ENCODE results near the gene PPP3CA. TPM values are rescaled to one million over a fixed set of nuclear protein-coding genes. Genes with fewer than 3 reads are reported as not detected.

The PPP3CA gene
- total RNA-seq, 2 donors from 2014 or later: 71.3 to 142 TPM

DNA sequence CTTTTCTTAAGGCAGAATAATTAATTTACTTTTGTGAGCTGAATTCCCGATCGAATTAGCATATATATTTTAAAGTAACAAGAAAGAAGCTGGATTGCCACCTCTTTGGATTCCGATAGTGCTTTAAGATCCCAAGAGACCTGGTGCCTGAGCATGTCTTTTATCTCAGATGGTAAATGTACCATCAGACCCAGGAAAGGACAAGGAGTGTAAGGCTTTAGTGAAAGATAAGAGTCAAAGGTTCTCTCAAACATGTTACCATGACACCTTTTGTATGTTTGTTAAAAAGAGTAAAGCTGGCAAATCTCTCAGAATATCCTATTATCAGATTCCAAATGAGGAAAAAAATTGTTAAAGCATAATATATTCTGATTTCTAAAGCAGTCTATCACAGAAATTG is 198.8 kb downstream of the PPP3CA start:
- no peak for DNase-seq (ENCODE audit: low spot score)
- TF ChIP-seq POLR2AphosphoS5 (IDR thresholded peaks at IDR 0.05) (no peak), POLR2A (IDR thresholded peaks at IDR 0.05) (no peak)
- TF ChIP-seq, protein P1, sequence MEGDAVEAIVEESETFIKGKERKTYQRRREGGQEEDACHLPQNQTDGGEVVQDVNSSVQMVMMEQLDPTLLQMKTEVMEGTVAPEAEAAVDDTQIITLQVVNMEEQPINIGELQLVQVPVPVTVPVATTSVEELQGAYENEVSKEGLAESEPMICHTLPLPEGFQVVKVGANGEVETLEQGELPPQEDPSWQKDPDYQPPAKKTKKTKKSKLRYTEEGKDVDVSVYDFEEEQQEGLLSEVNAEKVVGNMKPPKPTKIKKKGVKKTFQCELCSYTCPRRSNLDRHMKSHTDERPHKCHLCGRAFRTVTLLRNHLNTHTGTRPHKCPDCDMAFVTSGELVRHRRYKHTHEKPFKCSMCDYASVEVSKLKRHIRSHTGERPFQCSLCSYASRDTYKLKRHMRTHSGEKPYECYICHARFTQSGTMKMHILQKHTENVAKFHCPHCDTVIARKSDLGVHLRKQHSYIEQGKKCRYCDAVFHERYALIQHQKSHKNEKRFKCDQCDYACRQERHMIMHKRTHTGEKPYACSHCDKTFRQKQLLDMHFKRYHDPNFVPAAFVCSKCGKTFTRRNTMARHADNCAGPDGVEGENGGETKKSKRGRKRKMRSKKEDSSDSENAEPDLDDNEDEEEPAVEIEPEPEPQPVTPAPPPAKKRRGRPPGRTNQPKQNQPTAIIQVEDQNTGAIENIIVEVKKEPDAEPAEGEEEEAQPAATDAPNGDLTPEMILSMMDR (IDR thresholded peaks at IDR 0.05): no peak
- 91% methylated on average over 3 of the region's 3 CpGs for WGBS
- no peaks in the 10 kb centered on the region for H3K4me1 ChIP-seq (replicated peaks)
- H3K27me3 ChIP-seq (replicated peaks; ENCODE audit: insufficient read depth): no peaks in the 10 kb centered on the region
- H3K4me3 ChIP-seq: no peak overlapping the region
- intact Hi-C loops (cut with DNase I): no loop called here
- no peak overlapping the region for H3K27ac ChIP-seq
- H3K9me3 ChIP-seq: no peaks in the 10 kb centered on the region
- no peaks in the 10 kb centered on the region for H3K36me3 ChIP-seq

DNA sequence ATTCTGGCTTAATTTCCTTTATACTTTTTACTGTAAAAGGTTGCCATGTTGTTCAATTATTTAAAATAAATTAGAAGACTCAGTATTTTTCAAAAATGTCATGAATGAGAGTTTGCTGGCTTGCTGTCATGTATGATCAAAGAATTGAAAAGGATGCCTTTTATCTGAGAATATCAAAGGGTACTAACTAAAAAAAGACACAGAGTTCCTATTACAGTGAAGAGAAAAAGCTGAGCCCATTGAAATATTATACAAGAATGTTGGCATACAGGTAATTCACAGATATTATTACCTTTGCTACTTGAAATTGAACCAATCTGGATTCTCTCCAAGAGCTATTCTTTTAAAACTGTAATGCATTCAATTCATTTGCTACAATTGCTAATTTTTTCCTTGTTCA is 200.0 kb downstream of the PPP3CA start:
- H3K4me3 ChIP-seq: no peak overlapping the region
- no peaks in the 10 kb centered on the region for H3K9me3 ChIP-seq
- H3K27me3 ChIP-seq (replicated peaks; ENCODE audit: insufficient read depth): no peaks in the 10 kb centered on the region
- no peak for TF ChIP-seq POLR2AphosphoS5 (IDR thresholded peaks at IDR 0.05)
- no peaks in the 10 kb centered on the region for H3K4me1 ChIP-seq (replicated peaks)
- H3K27ac ChIP-seq: no peak overlapping the region
- intact Hi-C loops (cut with DNase I): no loop called here
- DNase-seq (ENCODE audit: low spot score): no peak
- H3K36me3 ChIP-seq: no peaks in the 10 kb centered on the region

DNA sequence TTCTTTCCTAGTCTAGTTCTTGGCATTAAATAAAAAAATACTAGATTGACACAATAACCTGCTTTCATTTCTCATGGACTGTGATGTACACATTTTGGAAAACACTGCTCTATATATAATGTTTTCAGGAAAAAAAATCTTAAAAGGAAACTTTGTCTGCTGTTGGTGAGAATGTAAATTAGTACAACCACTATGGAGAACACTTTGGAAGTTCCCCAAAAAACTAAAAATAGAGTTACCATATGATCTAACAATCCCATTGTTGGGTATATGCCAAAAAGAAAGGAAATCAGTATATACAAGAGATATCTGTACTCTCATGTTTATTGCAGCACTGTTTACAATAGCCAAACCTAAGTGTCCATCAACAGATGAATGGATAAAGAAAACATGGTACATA is 202.3 kb downstream of the PPP3CA start:
- Histone ChIP-seq H3K27ac (no peak overlapping the region), H3K36me3 (no peaks in the 10 kb centered on the region), H3K27me3 (replicated peaks; ENCODE audit: insufficient read depth) (no peaks in the 10 kb centered on the region), H3K9me3 (no peaks in the 10 kb centered on the region), H3K4me3 (no peak overlapping the region), H3K4me1 (replicated peaks) (no peaks in the 10 kb centered on the region)
- TF ChIP-seq, protein P1 (IDR thresholded peaks at IDR 0.05): no peak
- TF ChIP-seq POLR2A (IDR thresholded peaks at IDR 0.05): no peak
- DNase-seq (ENCODE audit: low spot score): no peak
- intact Hi-C loops (cut with DNase I): no loop called here

DNA sequence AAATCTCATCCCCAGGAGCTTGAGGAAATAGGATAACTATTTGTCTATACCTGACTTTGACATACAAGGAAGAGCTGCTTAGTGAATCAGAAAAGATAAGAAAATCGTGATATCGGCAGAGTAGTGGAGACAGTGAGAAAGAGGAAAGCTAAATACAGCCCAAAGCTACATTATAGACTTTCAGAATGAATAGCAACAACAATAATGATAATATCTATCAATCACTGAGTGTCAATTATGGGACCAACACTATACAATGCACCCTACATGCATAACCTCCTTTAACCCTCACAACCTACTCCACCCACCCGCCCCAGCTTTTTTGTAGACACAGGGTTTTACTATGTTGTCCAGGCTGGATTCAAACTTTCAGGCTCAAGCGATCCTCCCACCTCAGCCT is 205.1 kb downstream of the PPP3CA start:
- no peaks in the 10 kb centered on the region for H3K36me3 ChIP-seq
- TF ChIP-seq POLR2A (IDR thresholded peaks at IDR 0.05) (no peak), POLR2AphosphoS5 (IDR thresholded peaks at IDR 0.05) (no peak)
- TF ChIP-seq, protein P1 (IDR thresholded peaks at IDR 0.05): no peak
- H3K9me3 ChIP-seq: no peaks in the 10 kb centered on the region
- H3K4me3 ChIP-seq: no peak overlapping the region
- intact Hi-C loops (cut with DNase I): no loop called here
- H3K27me3 ChIP-seq (replicated peaks; ENCODE audit: insufficient read depth): no peaks in the 10 kb centered on the region
- H3K27ac ChIP-seq: no peak overlapping the region
- H3K4me1 ChIP-seq (replicated peaks): no peaks in the 10 kb centered on the region
- no peak for DNase-seq (ENCODE audit: low spot score)
- 91% methylated on average over 4 of the region's 4 CpGs for WGBS

DNA sequence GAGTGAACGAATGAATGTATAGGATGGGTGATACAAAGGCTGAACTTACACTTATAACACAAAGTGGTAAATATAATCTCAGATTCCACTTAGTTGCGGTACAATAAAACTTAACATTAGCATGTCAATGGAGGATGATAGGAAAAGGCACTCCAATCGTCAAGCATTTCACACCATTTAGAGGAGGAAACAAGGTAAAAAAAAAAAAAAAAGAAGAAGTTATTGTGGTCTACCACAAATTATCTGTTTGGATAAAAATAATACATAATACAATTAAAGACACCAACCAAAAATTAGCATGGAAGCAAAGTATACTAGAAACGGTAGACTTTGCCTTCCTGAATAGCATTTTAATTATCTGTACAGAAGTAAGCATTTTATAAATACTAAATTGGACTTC is 205.5 kb downstream of the PPP3CA start:
- Histone ChIP-seq H3K4me1 (replicated peaks) (no peaks in the 10 kb centered on the region), H3K36me3 (no peaks in the 10 kb centered on the region), H3K9me3 (no peaks in the 10 kb centered on the region), H3K4me3 (no peak overlapping the region), H3K27ac (no peak overlapping the region), H3K27me3 (replicated peaks; ENCODE audit: insufficient read depth) (no peaks in the 10 kb centered on the region)
- no peak for DNase-seq (ENCODE audit: low spot score)
- intact Hi-C loops (cut with DNase I): no loop called here
- TF ChIP-seq POLR2A (IDR thresholded peaks at IDR 0.05) (no peak), POLR2AphosphoS5 (IDR thresholded peaks at IDR 0.05) (no peak)
- TF ChIP-seq, protein P1 (IDR thresholded peaks at IDR 0.05): no peak
- 89% methylated on average over 4 of the region's 4 CpGs for WGBS
